Esophagus squamous epithelium (tissue), 5 donors: ENCODE results near the gene WWOX. TPM values are rescaled to one million over a fixed set of nuclear protein-coding genes. Genes with fewer than 3 reads are reported as not detected.

Experiments
- DNase-seq: peaks from one replicate; lab custom pipeline; 2025; lab: John Stamatoyannopoulos, UW
- H3K27ac ChIP-seq, 4 donors: fragments of 200-600 bp; sonication (generic); one replicate each; pipeline ENCODE4 v1.5.1; 2016 to 2019; ENCODE audit warnings: mild to moderate bottlenecking in 1 of 4
- H3K27me3 ChIP-seq, 4 donors: fragments of 200-600 bp; sonication (generic); 1 replicate in 3 of 4; 2 replicates in 1 of 4; pipeline versions ENCODE4 v1.5.1 to v1.6.0; 2017 to 2021; ENCODE audit warnings: antibody characterized with exemption in 1 of 4
- H3K36me3 ChIP-seq, 3 donors: fragments of 200-600 bp; sonication (generic); one replicate each; pipeline ENCODE4 v1.5.1; 2016 to 2019
- H3K4me1 ChIP-seq, 3 donors: fragments of 200-600 bp; sonication (generic); one replicate each; pipeline ENCODE4 v1.5.1; 2017 to 2019
- H3K4me3 ChIP-seq, 4 donors: fragments of 200-600 bp; sonication (generic); 1 replicate in 3 of 4; 2 replicates in 1 of 4; pipeline ENCODE4 v1.5.1; 2016 to 2019; ENCODE audit warnings: mild to moderate bottlenecking in 2 of 4, moderate library complexity in 1 of 4
- H3K9me3 ChIP-seq, 3 donors: fragments of 200-600 bp; sonication (generic); one replicate each; pipeline ENCODE4 v1.5.1; 2016 to 2019
- CTCF ChIP-seq, 6 experiments: fragments of 450-650 bp in 4 of 6; fragments of 200-600 bp in 2 of 6; sonication (generic) in 2 of 6; IDR thresholded peaks; one replicate each; pipeline ENCODE4 v1.5.1; 2016 to 2019; ENCODE audit warnings: antibody characterized with exemption in 6 of 6, mild to moderate bottlenecking in 4 of 6, moderate library complexity in 4 of 6
- POLR2A ChIP-seq, 4 donors: fragments of 450-650 bp; IDR thresholded peaks; one replicate each; pipeline ENCODE4 v1.6.1; 2017; ENCODE audit warnings: antibody characterized with exemption in 4 of 4, mild to moderate bottlenecking in 4 of 4, moderate library complexity in 3 of 4
- WGBS, 2 donors: methylation state at CpG; one replicate each; pipeline ENCODE4 v1.1.5; 2018; 5-methylcytosine and 5-hydroxymethylcytosine counted together
- intact Hi-C: fragments of 100-400 bp; cut with DNase I; formaldehyde crosslinking; loops from one replicate; pipeline ENCODE4 v1.15.0; 2022
- total RNA-seq, 4 donors: library from RNA; depleted of rRNA; stranded (reverse); fragments of >200 nt; gene quantifications; one replicate each; pipeline ENCODE4 v1.1.0, GENCODE V29; 2016
- donor health status: DM: yes; HTN: yes; CAD: no.

The WWOX gene
- total RNA-seq, 4 donors from 2014 or later: 20.9 to 31.1 (median 27.5) TPM

- Histone ChIP-seq H3K36me3 (no peaks in the 10 kb centered on the region), H3K9me3 (no peaks in the 10 kb centered on the region), H3K4me1 (peaks cover 0 to 1% (median 0%) of the 10 kb centered on the region in 3 donors), H3K4me3 (no peak overlapping the region), H3K27me3 (no peaks in the 10 kb centered on the region), H3K27ac (no peak overlapping the region)
- WGBS, 2 donors: 74 to 84% methylated on average over 6 of the region's 6 CpGs
- intact Hi-C loops: no loop called here
- TF ChIP-seq CTCF (IDR thresholded peaks at IDR 0.05) (no peak), POLR2A (IDR thresholded peaks at IDR 0.05) (no peak)
- DNase-seq: no peak
Measured at GRCh38 chr16:78298986-78299385, 199.5 kb downstream of the WWOX start.

- no peak overlapping the region for H3K4me3 ChIP-seq
- H3K27me3 ChIP-seq: no peaks in the 10 kb centered on the region
- 68 to 71% methylated on average over 3 of the region's 3 CpGs for WGBS, 2 donors
- no peak for DNase-seq
- TF ChIP-seq CTCF (IDR thresholded peaks at IDR 0.05): no peak
- TF ChIP-seq POLR2A (IDR thresholded peaks at IDR 0.05): no peak
- no peak overlapping the region for H3K27ac ChIP-seq
- no peaks in the 10 kb centered on the region for H3K4me1 ChIP-seq
- intact Hi-C loops: no loop called here
- no peaks in the 10 kb centered on the region for H3K36me3 ChIP-seq
- no peaks in the 10 kb centered on the region for H3K9me3 ChIP-seq
Measured at GRCh38 chr16:78300469-78300868, 201.0 kb downstream of the WWOX start.

GRCh38 chr16:78303946-78304345 is 204.5 kb downstream of the WWOX start:
- no peak for DNase-seq
- Histone ChIP-seq H3K9me3 (no peaks in the 10 kb centered on the region), H3K36me3 (no peaks in the 10 kb centered on the region), H3K27me3 (no peaks in the 10 kb centered on the region), H3K4me1 (peaks cover 0 to 9% (median 6%) of the 10 kb centered on the region in 3 donors), H3K27ac (no peak overlapping the region), H3K4me3 (no peak overlapping the region)
- no peak for TF ChIP-seq POLR2A (IDR thresholded peaks at IDR 0.05)
- TF ChIP-seq CTCF (IDR thresholded peaks at IDR 0.05): no peak
- intact Hi-C loops: no loop called here
- 51 to 66% methylated on average over 4 of the region's 4 CpGs for WGBS, 2 donors

- intact Hi-C loops: no loop called here
- no peak for TF ChIP-seq CTCF (IDR thresholded peaks at IDR 0.05)
- no peak for TF ChIP-seq POLR2A (IDR thresholded peaks at IDR 0.05)
- no peak for DNase-seq
- H3K9me3 ChIP-seq: no peaks in the 10 kb centered on the region
- H3K36me3 ChIP-seq: no peaks in the 10 kb centered on the region
- 100% methylated on average over 1 of the region's 1 CpG for WGBS, 2 donors
- peaks cover 0 to 14% (median 6%) of the 10 kb centered on the region in 3 donors for H3K4me1 ChIP-seq
- H3K27ac ChIP-seq: no peak overlapping the region
- no peak overlapping the region for H3K4me3 ChIP-seq
- no peaks in the 10 kb centered on the region for H3K27me3 ChIP-seq
Measured at GRCh38 chr16:78306361-78306760, 206.9 kb downstream of the WWOX start.

- no peak overlapping the region for H3K4me3 ChIP-seq
- H3K27me3 ChIP-seq: no peaks in the 10 kb centered on the region
- no peak overlapping the region for H3K27ac ChIP-seq
- no peaks in the 10 kb centered on the region for H3K9me3 ChIP-seq
- no peak for DNase-seq
- intact Hi-C loops: no loop called here
- peaks cover 0 to 14% (median 6%) of the 10 kb centered on the region in 3 donors for H3K4me1 ChIP-seq
- TF ChIP-seq CTCF (IDR thresholded peaks at IDR 0.05) (no peak), POLR2A (IDR thresholded peaks at IDR 0.05) (no peak)
- WGBS, 2 donors: 27 to 67% methylated on average over 1 of the region's 1 CpG
- H3K36me3 ChIP-seq: no peaks in the 10 kb centered on the region
Measured at GRCh38 chr16:78307824-78308528, 208.5 kb downstream of the WWOX start.
